GM12878 (cell line): Measurements from ENCODE around the gene ZC3H15. TPM values are rescaled to one million over a fixed set of nuclear protein-coding genes. Genes with fewer than 3 reads are reported as not detected.

Source experiments
- ASH2L ChIP-seq: fragments of 300-600, 200-600 bp; sonication (generic); IDR thresholded peaks from 2 replicates; pipeline ENCODE4 v1.6.1; 2017; ENCODE audit warnings: low read depth, mild to moderate bottlenecking, borderline replicate concordance
- BCL11A ChIP-seq: IDR thresholded peaks from 2 replicates; pipeline ENCODE4 v1.6.1; 2011; ENCODE audit warnings: low read depth, low read length
- BCL3 ChIP-seq: IDR thresholded peaks from 2 replicates; pipeline ENCODE4 v1.6.1; 2011; ENCODE audit warnings: borderline replicate concordance, low read depth, mild to moderate bottlenecking, moderate library complexity, low read length; ENCODE audit not compliant: insufficient read depth, poor library complexity, severe bottlenecking
- BCLAF1 ChIP-seq: fragments of 450-650 bp; IDR thresholded peaks from 2 replicates; pipeline ENCODE4 v1.6.1; 2017; ENCODE audit warnings: antibody characterized with exemption, mild to moderate bottlenecking, moderate library complexity
- BRCA1 ChIP-seq: IDR thresholded peaks from 2 replicates; pipeline ENCODE4 v1.6.1; 2011; ENCODE audit warnings: low read depth, low read length, improper control_type of control experiment
- CBX3 ChIP-seq: fragments of 200-600 bp; sonication (generic); IDR thresholded peaks from 2 replicates; pipeline ENCODE4 v1.6.1; 2016; ENCODE audit warnings: low read depth, borderline replicate concordance
- JUND ChIP-seq: IDR thresholded peaks from 2 replicates; pipeline ENCODE4 v1.6.1; 2012; ENCODE audit warnings: low read depth, mild to moderate bottlenecking, low read length, improper control_type of control experiment, moderate library complexity
- MAX ChIP-seq: IDR thresholded peaks from 2 replicates; pipeline ENCODE4 v1.6.1; 2012; ENCODE audit warnings: low read depth, low read length, improper control_type of control experiment
- NFXL1 ChIP-seq: fragments of 450-650 bp; IDR thresholded peaks from 2 replicates; pipeline ENCODE4 v1.6.1; 2017; ENCODE audit warnings: antibody characterized with exemption, mild to moderate bottlenecking, borderline replicate concordance
- NFYB ChIP-seq: IDR thresholded peaks from 2 replicates; pipeline ENCODE4 v1.6.1; 2011; ENCODE audit warnings: low read depth, mild to moderate bottlenecking, low read length, improper control_type of control experiment, moderate library complexity; ENCODE audit not compliant: insufficient read depth
- PKNOX1 ChIP-seq: fragments of 450-650 bp; IDR thresholded peaks from 2 replicates; pipeline ENCODE4 v1.6.1; 2016; ENCODE audit warnings: mild to moderate bottlenecking
- POLR2AphosphoS2 ChIP-seq: IDR thresholded peaks from 2 replicates; pipeline ENCODE4 v1.6.1; 2011; ENCODE audit warnings: low read depth, mild to moderate bottlenecking, low read length, improper control_type of control experiment, moderate library complexity
- STAT3 ChIP-seq: IDR thresholded peaks from 2 replicates; pipeline ENCODE4 v1.6.1; 2011; ENCODE audit warnings: low read depth, low read length, improper control_type of control experiment
- SUZ12 ChIP-seq: fragments of 200-600 bp; sonication (generic); IDR thresholded peaks from one replicate; pipeline ENCODE4 v1.6.1; 2018; ENCODE audit warnings: antibody characterized with exemption, mild to moderate bottlenecking; ENCODE audit not compliant: unreplicated experiment
- TCF7 ChIP-seq: IDR thresholded peaks from 2 replicates; pipeline ENCODE4 v1.6.1; 2014; ENCODE audit warnings: antibody characterized with exemption, borderline replicate concordance
- ZNF217 ChIP-seq: fragments of 450-650 bp; IDR thresholded peaks from 2 replicates; pipeline ENCODE4 v1.6.1; 2017; ENCODE audit warnings: antibody characterized with exemption, mild to moderate bottlenecking
- ZNF24 ChIP-seq: fragments of 450-650 bp; IDR thresholded peaks from 2 replicates; pipeline ENCODE4 v1.6.1; 2017; ENCODE audit warnings: antibody characterized with exemption, mild to moderate bottlenecking
- ZSCAN29 ChIP-seq: fragments of 450-650 bp; IDR thresholded peaks from 2 replicates; pipeline ENCODE4 v1.6.1; 2017; ENCODE audit warnings: mild to moderate bottlenecking, moderate library complexity
- polyA plus RNA-seq, 11 experiments: library from polyadenylated mRNA; depleted of rRNA in 4 of 11; unstranded in 6 of 11; stranded (reverse) in 5 of 11; fragments of >200 nt; fragmentation: Nextera tagmentation in 4 of 11; fragmentation: Illumina TruSeq in 1 of 11; extraction: Ambion mirVana in 4 of 11; extraction: Trizol in 1 of 11; gene quantifications; 1 replicate in 1 of 11; 2 replicates in 10 of 11; pipeline versions ENCODE4 v1.2.1 to v1.2.3, GENCODE V29; 2011 to 2016; ENCODE audit warnings: inconsistent platforms in 2 of 11, missing spikeins in 2 of 11, low read depth in 1 of 11
- total RNA-seq, 4 experiments: library from RNA; depleted of rRNA in 3 of 4; stranded (reverse); fragments of >200 nt in 3 of 4; fragmentation: Illumina TruSeq in 1 of 4; extraction: Trizol in 1 of 4; gene quantifications; 2 replicates each; pipeline versions ENCODE4 v1.2.1 to v1.2.3, GENCODE V29; 2013 to 2021
- TF ChIP-seq, protein P1 (sequence below): fragments of 450-650 bp; formaldehyde crosslinking; IDR thresholded peaks from 2 replicates; pipeline ENCODE4 v1.5.0; 2022; ENCODE audit warnings: mild to moderate bottlenecking, missing genetic modification characterization
- TF ChIP-seq, protein P2 (sequence below): IDR thresholded peaks from 2 replicates; pipeline ENCODE4 v1.6.1; 2011; ENCODE audit warnings: low read depth, mild to moderate bottlenecking, low read length, moderate library complexity, borderline replicate concordance; ENCODE audit errors: extremely low read depth

ZC3H15 gene
- total and polyA plus RNA-seq, 10 of the 15 experiments (the other 5 are each of a cell fraction or from before 2014, with no cell fraction given): 51.5 to 152 (median 123) TPM

GRCh38 chr2:186485871-186486650 is at the start of gene ZC3H15 (continued):
- TF ChIP-seq, protein P1, sequence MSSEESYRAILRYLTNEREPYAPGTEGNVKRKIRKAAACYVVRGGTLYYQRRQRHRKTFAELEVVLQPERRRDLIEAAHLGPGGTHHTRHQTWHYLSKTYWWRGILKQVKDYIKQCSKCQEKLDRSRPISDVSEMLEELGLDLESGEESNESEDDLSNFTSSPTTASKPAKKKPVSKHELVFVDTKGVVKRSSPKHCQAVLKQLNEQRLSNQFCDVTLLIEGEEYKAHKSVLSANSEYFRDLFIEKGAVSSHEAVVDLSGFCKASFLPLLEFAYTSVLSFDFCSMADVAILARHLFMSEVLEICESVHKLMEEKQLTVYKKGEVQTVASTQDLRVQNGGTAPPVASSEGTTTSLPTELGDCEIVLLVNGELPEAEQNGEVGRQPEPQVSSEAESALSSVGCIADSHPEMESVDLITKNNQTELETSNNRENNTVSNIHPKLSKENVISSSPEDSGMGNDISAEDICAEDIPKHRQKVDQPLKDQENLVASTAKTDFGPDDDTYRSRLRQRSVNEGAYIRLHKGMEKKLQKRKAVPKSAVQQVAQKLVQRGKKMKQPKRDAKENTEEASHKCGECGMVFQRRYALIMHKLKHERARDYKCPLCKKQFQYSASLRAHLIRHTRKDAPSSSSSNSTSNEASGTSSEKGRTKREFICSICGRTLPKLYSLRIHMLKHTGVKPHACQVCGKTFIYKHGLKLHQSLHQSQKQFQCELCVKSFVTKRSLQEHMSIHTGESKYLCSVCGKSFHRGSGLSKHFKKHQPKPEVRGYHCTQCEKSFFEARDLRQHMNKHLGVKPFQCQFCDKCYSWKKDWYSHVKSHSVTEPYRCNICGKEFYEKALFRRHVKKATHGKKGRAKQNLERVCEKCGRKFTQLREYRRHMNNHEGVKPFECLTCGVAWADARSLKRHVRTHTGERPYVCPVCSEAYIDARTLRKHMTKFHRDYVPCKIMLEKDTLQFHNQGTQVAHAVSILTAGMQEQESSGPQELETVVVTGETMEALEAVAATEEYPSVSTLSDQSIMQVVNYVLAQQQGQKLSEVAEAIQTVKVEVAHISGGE (CRISPR knock-in tag): no peak
- TF ChIP-seq PKNOX1: peak; percentile 92
- TF ChIP-seq NFXL1: no peak
- no peak for TF ChIP-seq BRCA1
- TF ChIP-seq BCLAF1: no peak
- peak; percentile 27; the same call in 1 of the 2 replicates for TF ChIP-seq ASH2L
- TF ChIP-seq BCL11A: no peak
- peak; percentile 67; the same call in 1 of the 2 replicates for TF ChIP-seq NFYB
- no peak for TF ChIP-seq ZNF217
- TF ChIP-seq CBX3: no peak
- TF ChIP-seq STAT3: no peak; the same call in 1 of the 2 replicates
- peak; percentile 95 for TF ChIP-seq POLR2AphosphoS2
- TF ChIP-seq JUND: no peak
- TF ChIP-seq SUZ12: no peak
- TF ChIP-seq, protein P2, sequence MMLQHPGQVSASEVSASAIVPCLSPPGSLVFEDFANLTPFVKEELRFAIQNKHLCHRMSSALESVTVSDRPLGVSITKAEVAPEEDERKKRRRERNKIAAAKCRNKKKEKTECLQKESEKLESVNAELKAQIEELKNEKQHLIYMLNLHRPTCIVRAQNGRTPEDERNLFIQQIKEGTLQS: peak; percentile 75; the same call in 1 of the 2 replicates
- 0 out of 2 replicates have a peak, but pooled peaks have one; percentile 53 for TF ChIP-seq ZSCAN29
- no peak; the same call in 1 of the 2 replicates for TF ChIP-seq TCF7
- TF ChIP-seq MAX: peak; percentile 73
- no peak for TF ChIP-seq BCL3
- no peak; the same call in 1 of the 2 replicates for TF ChIP-seq ZNF24
